HepG2 (cell line): Measurements from ENCODE around the gene LRBA. TPM values are rescaled to one million over a fixed set of nuclear protein-coding genes. Genes with fewer than 3 reads are reported as not detected.

Experiments used
- BCLAF1 ChIP-seq: fragments of 450-650 bp; IDR thresholded peaks from 2 replicates; pipeline ENCODE4 v1.6.1; 2017; ENCODE audit warnings: mild to moderate bottlenecking
- CREBL2 ChIP-seq: sonication (generic); formaldehyde crosslinking; IDR thresholded peaks from 2 replicates; pipeline ENCODE4 v1.8.1; 2023; ENCODE audit warnings: missing genetic modification reagents, mild to moderate bottlenecking, borderline replicate concordance
- HDAC1 ChIP-seq: sonication (generic); formaldehyde crosslinking; IDR thresholded peaks from 2 replicates; pipeline ENCODE4 v1.5.1; 2020; ENCODE audit warnings: mild to moderate bottlenecking, missing genetic modification reagents
- HES4 ChIP-seq: sonication (generic); formaldehyde crosslinking; IDR thresholded peaks from 2 replicates; pipeline ENCODE4 v1.9.0; 2021; ENCODE audit warnings: mild to moderate bottlenecking, missing genetic modification reagents, borderline replicate concordance
- RBAK ChIP-seq: sonication (generic); formaldehyde crosslinking; IDR thresholded peaks from 2 replicates; pipeline ENCODE4 v1.5.1; 2020; ENCODE audit warnings: mild to moderate bottlenecking, missing genetic modification reagents
- STAT5B ChIP-seq: sonication (generic); formaldehyde crosslinking; IDR thresholded peaks from 2 replicates; pipeline ENCODE4 v1.4.0; 2020; ENCODE audit warnings: missing genetic modification reagents
- TEAD3 ChIP-seq: optimal IDR thresholded peaks from 2 replicates; pipeline ENCODE3; 2016; ENCODE audit warnings: borderline replicate concordance
- THYN1 ChIP-seq: sonication (generic); formaldehyde crosslinking; IDR thresholded peaks from 2 replicates; pipeline ENCODE4 v1.8.1; 2023; ENCODE audit warnings: low read depth, mild to moderate bottlenecking, moderate library complexity, missing genetic modification reagents, borderline replicate concordance
- ZBTB44 ChIP-seq: sonication (generic); formaldehyde crosslinking; IDR thresholded peaks from 2 replicates; pipeline ENCODE4 v1.4.0; 2020; ENCODE audit warnings: missing genetic modification reagents
- ZNF235 ChIP-seq: sonication (generic); formaldehyde crosslinking; IDR thresholded peaks from 2 replicates; pipeline ENCODE4 v1.8.1; 2023; ENCODE audit warnings: mild to moderate bottlenecking, missing genetic modification reagents, borderline replicate concordance
- ZNF3 ChIP-seq: IDR thresholded peaks from 2 replicates; pipeline ENCODE4 v1.7.0; 2017; ENCODE audit warnings: inconsistent platforms
- ZNF318 ChIP-seq: sonication (generic); formaldehyde crosslinking; IDR thresholded peaks from 2 replicates; pipeline ENCODE4 v1.4.0; 2020; ENCODE audit warnings: mild to moderate bottlenecking, missing genetic modification reagents
- ZNF33A ChIP-seq: sonication (generic); formaldehyde crosslinking; IDR thresholded peaks from 2 replicates; pipeline ENCODE4 v1.5.1; 2020; ENCODE audit warnings: missing genetic modification reagents, mild to moderate bottlenecking, moderate library complexity, borderline replicate concordance
- ZNF501 ChIP-seq: sonication (generic); formaldehyde crosslinking; IDR thresholded peaks from 2 replicates; pipeline ENCODE4 v1.5.1; 2020; ENCODE audit warnings: mild to moderate bottlenecking, moderate library complexity, missing genetic modification reagents
- ZNF564 ChIP-seq: sonication (generic); formaldehyde crosslinking; IDR thresholded peaks from 2 replicates; pipeline ENCODE4 v1.8.1; 2023; ENCODE audit warnings: mild to moderate bottlenecking, missing genetic modification reagents
- ZNF678 ChIP-seq: sonication (generic); formaldehyde crosslinking; IDR thresholded peaks from 2 replicates; pipeline ENCODE4 v1.4.0; 2020; ENCODE audit warnings: mild to moderate bottlenecking, missing genetic modification reagents
- polyA plus RNA-seq, 8 experiments: library from polyadenylated mRNA; depleted of rRNA in 3 of 8; stranded (reverse) in 7 of 8; unstranded in 1 of 8; fragments of >200 nt; fragmentation: Illumina TruSeq in 4 of 8; extraction: Trizol in 4 of 8; gene quantifications; 2 replicates each; pipeline versions ENCODE4 v1.2.1 to v1.2.3, GENCODE V29; 2011 to 2016; ENCODE audit warnings: low read depth in 4 of 8, missing spikeins in 1 of 8, mixed read lengths in 1 of 8; ENCODE audit not compliant: insufficient read depth in 1 of 8
- total RNA-seq, 5 experiments: library from RNA; depleted of rRNA; stranded (reverse); fragments of >200 nt; fragmentation: Illumina TruSeq; extraction: Trizol; gene quantifications; 2 replicates each; pipeline ENCODE4 v1.2.3, GENCODE V29; 2016; ENCODE audit warnings: low read depth in 1 of 5

LRBA gene
- total and polyA plus RNA-seq, 2 of the 13 experiments (the other 11 are each of a cell fraction or from before 2014, with no cell fraction given), result 21.0 to 37.2 TPM

GRCh38 chr4:151015459-151016347 is 619 bp upstream of the LRBA start (continued):
- TF ChIP-seq ZNF318 (CRISPR knock-in tag) (no peak), CREBL2 (CRISPR knock-in tag) (no peak), STAT5B (no peak; the same call in 1 of the 2 replicates), THYN1 (0 out of 2 replicates have a peak, but pooled peaks have one; percentile 78), ZNF501 (CRISPR knock-in tag) (no peak), HDAC1 (CRISPR knock-in tag) (peak; percentile 79), HES4 (peak; percentile 83), ZBTB44 (CRISPR knock-in tag) (peak; percentile 83; the same call in 1 of the 2 replicates), ZNF235 (CRISPR knock-in tag) (no peak), ZNF678 (no peak), ZNF3 (CRISPR knock-in tag) (no peak), TEAD3 (no peak), RBAK (no peak), BCLAF1 (no peak), ZNF33A (CRISPR knock-in tag) (no peak), ZNF564 (CRISPR knock-in tag) (peak; percentile 58)
